ENCODE data around the gene JADE2. TPM values are rescaled to one million over a fixed set of nuclear protein-coding genes. Genes with fewer than 3 reads are reported as not detected.

Gene JADE2
- total RNA-seq, 1 donor from 2014 or later, result 25.7 TPM

GRCh38 chr5:134526483-134527155, 1.1 kb downstream of the JADE2 start:
- intact Hi-C loops (cut with DNase I), result loop anchor here (1.0 kb wide), 4 partner anchors 28 to 114 kb away; no protein-coding TSS in a partner anchor
- DNase-seq (ENCODE audit: low spot score), result peak; percentile 91

- DNase-seq (ENCODE audit: low spot score), result peak; percentile 93
Observed at GRCh38 chr5:134527156-134527960, 1.9 kb downstream of the JADE2 start.

GRCh38 chr5:134527961-134528424, 2.5 kb downstream of the JADE2 start:
- intact Hi-C loops (cut with DNase I), result loop anchor here (1.0 kb wide), 3 partner anchors 26 to 116 kb away; no protein-coding TSS in a partner anchor
- no peak for DNase-seq (ENCODE audit: low spot score)

More at GRCh38 chr5:134527156-134527960, 1.9 kb downstream of the JADE2 start:
- intact Hi-C loops (cut with DNase I), result loop anchor here (1.0 kb wide), 3 partner anchors 27 to 115 kb away; no protein-coding TSS in a partner anchor

GRCh38 chr5:134528556-134528955, 3.1 kb downstream of the JADE2 start:
- no peak for DNase-seq (ENCODE audit: low spot score)
- intact Hi-C loops (cut with DNase I), result no loop called here

GRCh38 chr5:134529460-134529859, 4.0 kb downstream of the JADE2 start:
- intact Hi-C loops (cut with DNase I), result no loop called here

GRCh38 chr5:134530301-134531077, 5.0 kb downstream of the JADE2 start:
- intact Hi-C loops (cut with DNase I), result no loop called here
- no peak for DNase-seq (ENCODE audit: low spot score)

More at GRCh38 chr5:134529460-134529859, 4.0 kb downstream of the JADE2 start:
- no peak for DNase-seq (ENCODE audit: low spot score)

- DNase-seq (ENCODE audit: low spot score), result no peak
- intact Hi-C loops (cut with DNase I), result no loop called here
Observed at GRCh38 chr5:134533115-134533815, 7.8 kb downstream of the JADE2 start.

GRCh38 chr5:134534058-134534725, 8.7 kb downstream of the JADE2 start:
- no peak for DNase-seq (ENCODE audit: low spot score)
- intact Hi-C loops (cut with DNase I), result no loop called here

GRCh38 chr5:134534726-134535110, 9.2 kb downstream of the JADE2 start:
- intact Hi-C loops (cut with DNase I), result no loop called here
- DNase-seq (ENCODE audit: low spot score), result no peak

GRCh38 chr5:134536876-134537275, 11.4 kb downstream of the JADE2 start:
- intact Hi-C loops (cut with DNase I), result no loop called here
- no peak for DNase-seq (ENCODE audit: low spot score)

GRCh38 chr5:134537297-134537696, 11.8 kb downstream of the JADE2 start:
- no peak for DNase-seq (ENCODE audit: low spot score)
- intact Hi-C loops (cut with DNase I), result no loop called here

- intact Hi-C loops (cut with DNase I), result no loop called here
- DNase-seq (ENCODE audit: low spot score), result no peak
Observed at GRCh38 chr5:134538296-134538695, 12.8 kb downstream of the JADE2 start.

GRCh38 chr5:134539732-134540131, 14.3 kb downstream of the JADE2 start:
- DNase-seq (ENCODE audit: low spot score), result no peak

GRCh38 chr5:134540747-134541733, 15.6 kb downstream of the JADE2 start:
- no peak for DNase-seq (ENCODE audit: low spot score)
- intact Hi-C loops (cut with DNase I), result no loop called here

More at GRCh38 chr5:134539732-134540131, 14.3 kb downstream of the JADE2 start:
- intact Hi-C loops (cut with DNase I), result no loop called here

GRCh38 chr5:134541736-134542376, 16.4 kb downstream of the JADE2 start:
- intact Hi-C loops (cut with DNase I), result no loop called here
- DNase-seq (ENCODE audit: low spot score), result no peak

GRCh38 chr5:134543820-134544614, 18.5 kb downstream of the JADE2 start:
- intact Hi-C loops (cut with DNase I), result no loop called here
- no peak for DNase-seq (ENCODE audit: low spot score)
